Activated CD4-positive, alpha-beta memory T cell treated with anti-CD3 and anti-CD28 coated beads for 36 hours (primary cell): ENCODE data around the gene H2AZ2. TPM values are rescaled to one million over a fixed set of nuclear protein-coding genes. Genes with fewer than 3 reads are reported as not detected.
A peak's percentile ranks its signal among the peaks of the same experiment; 100 is the strongest.
"Not testable (repeated sequence)": the region's sequence is repeated elsewhere in the genome, so short reads cannot be mapped to it uniquely, and the experiment has no call there.

Source experiments
- CTCF ChIA-PET: fragments of 350-600 bp; sonication (Branson Sonifier 250); formaldehyde crosslinking; loops from one replicate; lab custom pipeline; 2021; ENCODE audit warnings: antibody characterized with exemption, inconsistent platforms; lab: Charles Lee
- POLR2A ChIA-PET: fragments of 350-600 bp; sonication (Branson Sonifier 250); formaldehyde crosslinking; loops from one replicate; lab custom pipeline; 2021; ENCODE audit warnings: antibody characterized with exemption; lab: Charles Lee
- DNase-seq: peaks from one replicate; pipeline ENCODE4 v3.0.0-alpha.2; 2020
- H3K27ac Mint-ChIP-seq: one replicate; pipeline ENCODE4 v1.8.0; 2021; ENCODE audit warnings: mixed read lengths
- H3K27me3 Mint-ChIP-seq: one replicate; pipeline ENCODE4 v1.8.0; 2021; ENCODE audit warnings: mixed read lengths
- H3K36me3 Mint-ChIP-seq: one replicate; pipeline ENCODE4 v1.8.0; 2021; ENCODE audit warnings: mixed read lengths
- H3K4me1 Mint-ChIP-seq: one replicate; pipeline ENCODE4 v1.8.0; 2021; ENCODE audit warnings: low read depth, mixed read lengths
- H3K4me3 Mint-ChIP-seq: one replicate; pipeline ENCODE4 v1.8.0; 2021; ENCODE audit warnings: mild to moderate bottlenecking, mixed read lengths
- H3K9me3 Mint-ChIP-seq: one replicate; pipeline ENCODE4 v1.8.0; 2021; ENCODE audit warnings: mixed read lengths
- intact Hi-C: fragments of 100-400 bp; cut with micrococcal nuclease; formaldehyde crosslinking; loops from one replicate; pipeline ENCODE4 v1.15.1; 2023
- total RNA-seq, 2 experiments: library from RNA; stranded (reverse); gene quantifications; one replicate each; pipeline ENCODE4 v1.2.3, GENCODE V29; 2021

Gene H2AZ2
- total RNA-seq, 2 experiments from 2014 or later = 299 to 307 TPM

GRCh38 chr7:44884621-44885393 is 36.9 kb upstream of the H2AZ2 start:
- H3K9me3 Mint-ChIP-seq = peaks cover 3% of the 10 kb centered on the region
- peaks cover 64% of the 10 kb centered on the region for H3K4me1 Mint-ChIP-seq
- POLR2A ChIA-PET = interaction anchor here (0.6 to 2.9 kb wide), 22 partner anchors 9 to 302 kb away, joined by 3 to 44 read pairs (median 6); partner anchors contain the start of genes CCM2, H2AZ2, MYO1G and OGDH
- peak overlapping the region; percentile 82 for H3K4me3 Mint-ChIP-seq
- H3K36me3 Mint-ChIP-seq = peaks cover 45% of the 10 kb centered on the region
- H3K27me3 Mint-ChIP-seq = no peaks in the 10 kb centered on the region
- CTCF ChIA-PET = interaction anchor here (0.9 to 2.8 kb wide), 9 partner anchors 10 to 312 kb away, joined by 3 to 20 read pairs (median 4); partner anchors contain the start of gene H2AZ2
- H3K27ac Mint-ChIP-seq = peak overlapping the region; percentile 85
- DNase-seq = peak; percentile 67
- intact Hi-C loops = loop anchor here (1.0 to 5.0 kb wide), 10 partner anchors 30 to 311 kb away; partner anchors contain the start of genes H2AZ2, MYO1G, OGDH and PPIA

GRCh38 chr7:44883961-44884620 is 36.2 kb upstream of the H2AZ2 start:
- peaks cover 3% of the 10 kb centered on the region for H3K9me3 Mint-ChIP-seq
- peaks cover 48% of the 10 kb centered on the region for H3K36me3 Mint-ChIP-seq
- H3K27me3 Mint-ChIP-seq = no peaks in the 10 kb centered on the region
- H3K4me1 Mint-ChIP-seq = peaks cover 69% of the 10 kb centered on the region
- H3K4me3 Mint-ChIP-seq = peak overlapping the region; percentile 82
- intact Hi-C loops = loop anchor here (2.0 to 5.0 kb wide), 4 partner anchors 39 to 301 kb away; partner anchors contain the start of genes TBRG4 and TMED4
- CTCF ChIA-PET = interaction anchor here (0.9 to 2.8 kb wide), 5 partner anchors 26 to 311 kb away, joined by 3 to 20 read pairs (median 3); no protein-coding TSS in a partner anchor
- POLR2A ChIA-PET = interaction anchor here (0.6 to 2.9 kb wide), 14 partner anchors 10 to 301 kb away, joined by 3 to 44 read pairs (median 6); partner anchors contain the start of genes CCM2, H2AZ2, MYO1G and TBRG4
- peak overlapping the region; percentile 85 for H3K27ac Mint-ChIP-seq
- DNase-seq = no peak

DNA sequence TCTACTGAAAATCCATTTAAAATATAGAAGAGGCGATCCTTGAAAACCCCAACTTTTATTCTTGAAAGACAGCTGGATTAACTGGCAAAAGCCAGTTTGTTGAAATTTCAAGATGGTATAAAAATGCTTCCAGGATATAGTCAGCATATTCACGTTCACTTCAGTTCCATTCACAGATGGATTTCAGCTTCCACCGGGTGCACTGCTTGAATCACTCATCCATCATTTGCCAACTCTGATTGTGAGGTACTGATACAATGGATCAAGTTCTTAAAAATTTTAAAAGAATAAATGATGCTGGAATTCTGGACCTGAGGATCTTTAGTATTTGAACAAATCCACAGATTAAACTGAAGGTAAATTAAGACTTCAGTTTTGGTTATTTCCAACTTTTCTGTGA is 35.0 kb upstream of the H2AZ2 start:
- CTCF ChIA-PET = interaction anchor here (1.4 to 3.9 kb wide), 5 partner anchors 15 to 317 kb away, joined by 3 to 40 read pairs (median 8); no protein-coding TSS in a partner anchor
- no peak for DNase-seq
- intact Hi-C loops = loop anchor here (5.0 kb wide), 1 partner anchor 144 kb away; no protein-coding TSS in a partner anchor
- H3K27me3 Mint-ChIP-seq = no peaks in the 10 kb centered on the region
- H3K27ac Mint-ChIP-seq = no peak overlapping the region
- peaks cover 55% of the 10 kb centered on the region for H3K36me3 Mint-ChIP-seq
- POLR2A ChIA-PET = interaction anchor here (1.5 kb wide), 1 partner anchor 36 kb away, joined by 5 read pairs; no protein-coding TSS in a partner anchor
- peaks cover 68% of the 10 kb centered on the region for H3K4me1 Mint-ChIP-seq
- peaks cover 3% of the 10 kb centered on the region for H3K9me3 Mint-ChIP-seq
- peak overlapping the region; percentile 41 for H3K4me3 Mint-ChIP-seq

DNA sequence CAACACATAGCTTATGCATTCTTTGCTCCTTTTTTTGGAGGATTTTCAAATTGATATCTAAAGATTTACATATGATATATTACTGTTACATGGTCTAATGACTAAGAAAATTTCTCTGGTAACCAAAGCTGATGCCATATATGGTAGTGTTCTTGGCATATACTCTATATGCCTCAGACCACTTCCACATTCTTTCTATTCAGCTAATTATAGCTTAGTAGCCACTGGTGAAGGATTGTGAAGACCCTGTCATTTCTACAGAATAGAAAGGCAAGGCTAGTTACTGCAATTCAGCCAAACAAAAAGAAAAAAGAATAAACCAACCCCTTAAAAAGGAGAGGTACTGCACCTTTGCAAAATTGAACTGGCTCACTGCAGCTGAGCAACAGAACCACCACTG is 33.7 kb upstream of the H2AZ2 start:
- peak overlapping the region; percentile 67 for H3K4me3 Mint-ChIP-seq
- peaks cover 61% of the 10 kb centered on the region for H3K36me3 Mint-ChIP-seq
- peak overlapping the region; percentile 42 for H3K27ac Mint-ChIP-seq
- no peak for DNase-seq
- H3K9me3 Mint-ChIP-seq = peaks cover 3% of the 10 kb centered on the region
- intact Hi-C loops = loop anchor here (5.0 kb wide), 1 partner anchor 146 kb away; no protein-coding TSS in a partner anchor
- H3K4me1 Mint-ChIP-seq = peaks cover 63% of the 10 kb centered on the region
- ChIA-PET POLR2A (interaction anchor here (0.7 to 1.6 kb wide), 8 partner anchors 14 to 230 kb away, joined by 3 to 6 read pairs (median 4); partner anchors contain the start of genes H2AZ2 and TBRG4), CTCF (interaction anchor here (0.7 to 3.9 kb wide), 13 partner anchors 14 to 316 kb away, joined by 3 to 40 read pairs (median 5); no protein-coding TSS in a partner anchor)
- H3K27me3 Mint-ChIP-seq = no peaks in the 10 kb centered on the region

DNA sequence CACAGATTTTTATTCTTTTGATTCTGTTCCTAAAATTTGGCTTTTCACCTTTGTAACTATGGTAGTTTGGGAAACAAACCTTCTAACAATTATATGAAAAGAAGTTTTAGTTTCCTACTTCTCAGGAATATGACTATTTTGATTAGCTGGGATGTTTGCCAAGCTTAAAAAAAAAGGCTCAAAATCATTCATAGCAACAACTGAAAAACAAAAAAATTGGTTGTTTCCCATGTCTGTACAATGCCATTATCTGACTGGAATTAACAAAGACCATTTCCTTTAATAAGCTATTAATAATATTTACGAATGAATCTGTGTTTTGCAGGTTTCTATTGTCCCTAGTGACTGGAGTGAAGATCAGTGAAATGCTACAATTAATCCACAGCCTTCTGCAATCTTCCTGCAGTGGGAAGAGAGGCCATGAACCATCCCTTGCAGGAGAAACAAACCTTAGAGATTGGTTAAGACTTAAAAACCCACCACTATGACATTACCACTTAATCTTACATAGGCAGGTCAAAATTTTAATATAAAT is 33.2 kb upstream of the H2AZ2 start:
- POLR2A ChIA-PET = interaction anchor here (0.7 to 1.6 kb wide), 8 partner anchors 14 to 231 kb away, joined by 3 to 6 read pairs (median 4); partner anchors contain the start of genes H2AZ2 and TBRG4
- CTCF ChIA-PET = interaction anchor here (0.7 to 3.9 kb wide), 12 partner anchors 13 to 315 kb away, joined by 3 to 40 read pairs (median 6); no protein-coding TSS in a partner anchor
- H3K36me3 Mint-ChIP-seq = peaks cover 61% of the 10 kb centered on the region
- peak overlapping the region; percentile 67 for H3K4me3 Mint-ChIP-seq
- H3K27me3 Mint-ChIP-seq = no peaks in the 10 kb centered on the region
- no peak for DNase-seq
- intact Hi-C loops = loop anchor here (5.0 kb wide), 1 partner anchor 146 kb away; no protein-coding TSS in a partner anchor
- peaks cover 65% of the 10 kb centered on the region for H3K4me1 Mint-ChIP-seq
- H3K27ac Mint-ChIP-seq = peak overlapping the region; percentile 78
- H3K9me3 Mint-ChIP-seq = peaks cover 3% of the 10 kb centered on the region

DNA sequence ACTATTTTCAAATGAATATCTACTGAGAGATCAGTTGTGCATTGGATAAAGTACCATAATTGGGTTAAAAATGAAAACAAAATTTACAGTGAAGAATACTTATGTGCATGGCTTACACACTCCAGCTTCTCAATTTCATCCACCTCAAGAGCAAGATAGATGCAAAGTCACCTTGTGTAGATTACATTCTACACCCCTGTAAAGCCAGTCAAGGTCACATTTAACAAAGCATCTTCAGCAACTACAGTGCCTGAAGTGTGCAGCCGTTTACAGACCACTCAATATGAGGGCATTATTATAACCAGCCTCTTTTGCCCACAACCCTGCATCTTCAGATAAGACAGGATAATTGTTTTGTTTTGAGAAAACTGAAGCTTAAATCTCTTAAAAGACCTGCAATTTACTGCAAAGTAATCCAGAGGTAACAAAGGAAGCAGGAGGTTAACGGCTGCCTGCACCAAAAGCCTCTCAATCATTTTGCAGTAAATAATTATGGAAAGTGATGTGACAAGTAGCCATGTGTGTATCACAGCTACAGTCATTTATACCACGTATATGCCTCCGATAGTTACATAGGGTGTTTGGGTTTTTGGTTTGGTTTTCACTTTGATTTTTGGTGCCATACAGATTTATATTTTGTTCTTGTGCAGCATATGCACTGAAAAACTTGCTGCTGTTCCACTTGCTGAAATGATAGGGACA is 32.6 kb upstream of the H2AZ2 start:
- Mint-ChIP-seq H3K4me1 (peaks cover 62% of the 10 kb centered on the region), H3K27ac (peak overlapping the region; percentile 81)

GRCh38 chr7:44876393-44876792 is 28.5 kb upstream of the H2AZ2 start:
- ChIA-PET POLR2A (no interaction called here), CTCF (interaction anchor here (1.2 to 2.9 kb wide), 2 partner anchors 19 to 311 kb away, joined by 3 to 16 read pairs; no protein-coding TSS in a partner anchor)
- intact Hi-C loops = no loop called here
- Mint-ChIP-seq H3K36me3 (peaks cover 32% of the 10 kb centered on the region), H3K4me1 (peaks cover 36% of the 10 kb centered on the region), H3K27me3 (no peaks in the 10 kb centered on the region), H3K9me3 (no peaks in the 10 kb centered on the region), H3K4me3 (no peak overlapping the region), H3K27ac (no peak overlapping the region)
- DNase-seq = no peak

More for the DNA sequence above, 32.6 kb upstream of the H2AZ2 start:
- intact Hi-C loops = loop anchor here (1.0 to 5.0 kb wide), 2 partner anchors 23 to 147 kb away; no protein-coding TSS in a partner anchor
- H3K36me3 Mint-ChIP-seq = peaks cover 59% of the 10 kb centered on the region
- peaks cover 3% of the 10 kb centered on the region for H3K9me3 Mint-ChIP-seq
- DNase-seq = no peak
- H3K27me3 Mint-ChIP-seq = no peaks in the 10 kb centered on the region
- H3K4me3 Mint-ChIP-seq = peak overlapping the region; percentile 67
- ChIA-PET POLR2A (interaction anchor here (0.5 to 1.6 kb wide), 6 partner anchors 24 to 265 kb away, joined by 3 to 7 read pairs (median 4); partner anchors contain the start of gene TBRG4), CTCF (interaction anchor here (0.9 to 3.9 kb wide), 9 partner anchors 13 to 255 kb away, joined by 3 to 40 read pairs (median 8); no protein-coding TSS in a partner anchor)

DNA sequence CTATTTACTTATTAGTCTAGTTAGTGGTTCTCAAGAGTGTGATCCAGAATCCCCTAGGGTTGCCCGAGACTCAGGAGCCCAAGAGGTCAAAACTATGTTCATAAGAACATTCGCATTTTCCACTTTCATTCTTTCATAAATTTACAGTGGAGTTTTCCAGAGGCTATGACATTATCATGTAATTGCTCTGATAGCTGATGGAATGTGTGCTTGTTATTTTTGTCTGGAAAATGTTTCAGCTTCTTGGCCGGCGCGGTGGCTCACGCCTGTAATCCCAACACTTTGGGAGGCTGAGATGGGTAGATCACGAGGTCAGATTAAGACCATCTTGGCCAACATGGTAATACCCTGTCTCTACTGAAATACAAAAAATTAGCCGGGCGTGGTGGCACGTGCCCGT is 27.4 kb upstream of the H2AZ2 start:
- CTCF ChIA-PET = interaction anchor here (0.7 kb wide), 1 partner anchor 17 kb away, joined by 3 read pairs; no protein-coding TSS in a partner anchor
- POLR2A ChIA-PET = interaction anchor here (1.4 kb wide), 1 partner anchor 10 kb away, joined by 3 read pairs; the partner anchor contains the start of gene PURB
- Mint-ChIP-seq H3K27ac (no peak overlapping the region), H3K4me1 (peaks cover 24% of the 10 kb centered on the region), H3K27me3 (no peaks in the 10 kb centered on the region), H3K9me3 (peaks cover 2% of the 10 kb centered on the region), H3K36me3 (peaks cover 23% of the 10 kb centered on the region), H3K4me3 (no peak overlapping the region)
- DNase-seq = no peak
- intact Hi-C loops = no loop called here

DNA sequence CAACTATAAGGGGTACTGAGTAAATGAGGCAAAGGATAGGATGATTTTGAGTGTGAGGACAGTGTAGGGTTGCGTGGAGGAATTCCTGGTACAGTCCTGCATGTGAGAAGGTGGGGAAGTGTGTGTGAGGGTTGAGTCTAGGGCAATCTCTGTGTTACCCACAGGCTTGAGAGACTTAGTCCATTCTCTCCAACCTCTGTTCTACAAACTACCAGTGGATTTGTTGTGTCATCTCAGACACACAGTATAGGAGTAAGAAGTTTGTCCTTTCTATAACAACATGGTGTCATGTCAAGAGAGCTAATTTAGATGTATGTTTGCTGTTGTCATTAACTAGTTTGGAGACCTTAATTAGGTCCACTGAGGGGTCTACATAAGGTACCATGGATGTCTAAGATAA is 24.9 kb upstream of the H2AZ2 start:
- H3K4me1 Mint-ChIP-seq = peaks cover 14% of the 10 kb centered on the region
- intact Hi-C loops = no loop called here
- no peaks in the 10 kb centered on the region for H3K27me3 Mint-ChIP-seq
- ChIA-PET CTCF (interaction anchor here (1.9 kb wide), 1 partner anchor 15 kb away, joined by 5 read pairs; no protein-coding TSS in a partner anchor), POLR2A (interaction anchor here (1.6 kb wide), 1 partner anchor 12 kb away, joined by 4 read pairs; the partner anchor contains the start of gene PURB)
- H3K36me3 Mint-ChIP-seq = peaks cover 7% of the 10 kb centered on the region
- H3K4me3 Mint-ChIP-seq = no peak overlapping the region
- DNase-seq = no peak
- H3K9me3 Mint-ChIP-seq = peaks cover 5% of the 10 kb centered on the region
- H3K27ac Mint-ChIP-seq = no peak overlapping the region

GRCh38 chr7:44871918-44872317 is 24.0 kb upstream of the H2AZ2 start:
- peaks cover 18% of the 10 kb centered on the region for H3K4me1 Mint-ChIP-seq

More at GRCh38 chr7:44871918-44872317, 24.0 kb upstream of the H2AZ2 start:
- H3K36me3 Mint-ChIP-seq, H3K9me3 Mint-ChIP-seq, CTCF ChIA-PET, H3K4me3 Mint-ChIP-seq, H3K27ac Mint-ChIP-seq, POLR2A ChIA-PET, intact Hi-C loops, H3K27me3 Mint-ChIP-seq, DNase-seq: not testable (repeated sequence)
